ENCODE data around the gene PPP2R2C. TPM values are rescaled to one million over a fixed set of nuclear protein-coding genes. Genes with fewer than 3 reads are reported as not detected.

PPP2R2C gene
- polyA plus RNA-seq, 1 donor (not counting 4 experiments of a cell fraction or from before 2014, with no cell fraction given) = 12.3 TPM

GRCh38 chr4:6447672-6448171 lies 24.7 kb downstream of the PPP2R2C start:
- FAIRE-seq = no peak
- H2AFZ ChIP-seq (ENCODE audit: control insufficient read depth, low read length) = no peak overlapping the region
- dilution Hi-C loops (cut with MboI; ENCODE audit: extremely low pct_ligation_motif_present, low sequenced_read_pairs) = no loop called here

GRCh38 chr4:6446538-6447451 lies 25.6 kb downstream of the PPP2R2C start:
- Histone ChIP-seq H2AFZ (ENCODE audit: control insufficient read depth, low read length) (no peak overlapping the region), H3K36me3 (ENCODE audit: control insufficient read depth in 2 of 2, extremely low read depth in 1 of 2, insufficient read depth in 2 of 2, low read length in 2 of 2) (no peaks in the 10 kb centered on the region), H3K9me1 (ENCODE audit: control insufficient read depth, extremely low read depth, insufficient read depth, low read length) (peaks cover 2% of the 10 kb centered on the region), H3K4me2 (ENCODE audit: control insufficient read depth, extremely low read depth, insufficient read depth, low read depth, low read length) (no peak overlapping the region), H3K27ac (ENCODE audit: control insufficient read depth, insufficient read depth, low read length) (no peak overlapping the region), H3K79me2 (ENCODE audit: control insufficient read depth, insufficient read depth, low read length) (no peaks in the 10 kb centered on the region), H3K4me3 (ENCODE audit: control insufficient read depth in 2 of 3, extremely low read depth in 1 of 3, insufficient read depth in 2 of 3, low read depth in 1 of 3, low read length in 3 of 3) (no peak overlapping the region), H3K9ac (ENCODE audit: control insufficient read depth, extremely low read depth, insufficient read depth, low read length) (no peak overlapping the region), H4K20me1 (ENCODE audit: control insufficient read depth, extremely low read depth, insufficient read depth, low read length) (peaks cover 2% of the 10 kb centered on the region), H3K27me3 (ENCODE audit: control insufficient read depth, extremely low read depth, insufficient read depth, low read length) (peaks cover 8% of the 10 kb centered on the region), H3K9me3 (ENCODE audit: control insufficient read depth, low read depth, low read length) (no peaks in the 10 kb centered on the region), H3K4me1 (ENCODE audit: control insufficient read depth, extremely low read depth, insufficient read depth, low read length) (peaks cover 26% of the 10 kb centered on the region)
- no peak for TF ChIP-seq EZH2 (IDR thresholded peaks at IDR 0.05; ENCODE audit: low read length)
- TF ChIP-seq CTCF (optimal IDR thresholded peaks at IDR 0.05 in 1 of 3, IDR thresholded peaks at IDR 0.05 in 1 of 3, conservative IDR thresholded peaks at IDR 0.05 in 1 of 3; ENCODE audit: extremely low read depth in 1 of 3, insufficient read depth in 2 of 3, low read length in 3 of 3) = no peak
- FAIRE-seq (no peak), DNase-seq (ENCODE audit: low read depth, low spot score) (no peak)
- dilution Hi-C loops (cut with MboI; ENCODE audit: extremely low pct_ligation_motif_present, low sequenced_read_pairs) = no loop called here

More at GRCh38 chr4:6447672-6448171, 24.7 kb downstream of the PPP2R2C start:
- no peak overlapping the region for H3K9ac ChIP-seq (ENCODE audit: control insufficient read depth, extremely low read depth, insufficient read depth, low read length)
- H3K9me1 ChIP-seq (ENCODE audit: control insufficient read depth, extremely low read depth, insufficient read depth, low read length) = peaks cover 2% of the 10 kb centered on the region
- TF ChIP-seq EZH2 (IDR thresholded peaks at IDR 0.05; ENCODE audit: low read length) = no peak
- no peak for TF ChIP-seq CTCF (optimal IDR thresholded peaks at IDR 0.05 in 1 of 3, IDR thresholded peaks at IDR 0.05 in 1 of 3, conservative IDR thresholded peaks at IDR 0.05 in 1 of 3; ENCODE audit: extremely low read depth in 1 of 3, insufficient read depth in 2 of 3, low read length in 3 of 3)
- H3K27me3 ChIP-seq (ENCODE audit: control insufficient read depth, extremely low read depth, insufficient read depth, low read length) = peaks cover 8% of the 10 kb centered on the region
- H3K4me3 ChIP-seq (ENCODE audit: control insufficient read depth in 2 of 3, extremely low read depth in 1 of 3, insufficient read depth in 2 of 3, low read depth in 1 of 3, low read length in 3 of 3) = no peak overlapping the region
- H3K4me1 ChIP-seq (ENCODE audit: control insufficient read depth, extremely low read depth, insufficient read depth, low read length) = peaks cover 26% of the 10 kb centered on the region
- peaks cover 2% of the 10 kb centered on the region for H4K20me1 ChIP-seq (ENCODE audit: control insufficient read depth, extremely low read depth, insufficient read depth, low read length)
- DNase-seq (ENCODE audit: low read depth, low spot score) = no peak
- H3K9me3 ChIP-seq (ENCODE audit: control insufficient read depth, low read depth, low read length) = no peaks in the 10 kb centered on the region
- no peaks in the 10 kb centered on the region for H3K36me3 ChIP-seq (ENCODE audit: control insufficient read depth in 2 of 2, extremely low read depth in 1 of 2, insufficient read depth in 2 of 2, low read length in 2 of 2)
- no peak overlapping the region for H3K4me2 ChIP-seq (ENCODE audit: control insufficient read depth, extremely low read depth, insufficient read depth, low read depth, low read length)
- no peaks in the 10 kb centered on the region for H3K79me2 ChIP-seq (ENCODE audit: control insufficient read depth, insufficient read depth, low read length)
- no peak overlapping the region for H3K27ac ChIP-seq (ENCODE audit: control insufficient read depth, insufficient read depth, low read length)
